Progenitor cell of endocrine pancreas (in vitro differentiated cells): Measurements from ENCODE around the gene DISP1. TPM values are rescaled to one million over a fixed set of nuclear protein-coding genes. Genes with fewer than 3 reads are reported as not detected.

ENCODE experiments used
- DNase-seq: peaks from one replicate; pipeline ENCODE4 v3.0.0; 2021; ENCODE audit warnings: low spot score; ENCODE audit not compliant: unreplicated experiment
- H3K27ac Mint-ChIP-seq: 2 replicates; pipeline ENCODE4 v1.8.0; 2021; ENCODE audit warnings: mild to moderate bottlenecking, moderate library complexity, mixed read lengths
- H3K27me3 Mint-ChIP-seq: 2 replicates; pipeline ENCODE4 v1.8.0; 2021; ENCODE audit warnings: mixed read lengths
- H3K36me3 Mint-ChIP-seq: 2 replicates; pipeline ENCODE4 v1.8.0; 2022; ENCODE audit warnings: mixed read lengths; ENCODE audit not compliant: insufficient read depth
- H3K4me1 Mint-ChIP-seq: 2 replicates; pipeline ENCODE4 v1.8.0; 2021; ENCODE audit warnings: low read depth, mixed read lengths
- H3K4me3 Mint-ChIP-seq: 2 replicates; pipeline ENCODE4 v1.8.0; 2021; ENCODE audit warnings: low read depth, mild to moderate bottlenecking, moderate library complexity, mixed read lengths
- H3K9me3 Mint-ChIP-seq: 2 replicates; pipeline ENCODE4 v1.8.0; 2021; ENCODE audit warnings: low read depth, mixed read lengths
- CTCF ChIP-seq: fragments of 200-600 bp; sonication (generic); IDR thresholded peaks from one replicate; pipeline ENCODE4 v1.5.0; 2021; ENCODE audit warnings: antibody characterized with exemption, mild to moderate bottlenecking; ENCODE audit not compliant: unreplicated experiment
- total RNA-seq: library from RNA; stranded (reverse); gene quantifications from 2 replicates; pipeline ENCODE4 v1.2.1, GENCODE V29; 2021

The DISP1 gene
- total RNA-seq, 1 donor from 2014 or later = 9.3 TPM

- H3K27me3 Mint-ChIP-seq = peaks cover 2% of the 10 kb centered on the region
- H3K4me3 Mint-ChIP-seq = no peak overlapping the region
- H3K36me3 Mint-ChIP-seq = peaks cover 4% of the 10 kb centered on the region
- H3K4me1 Mint-ChIP-seq = peaks cover 2% of the 10 kb centered on the region
- no peak overlapping the region for H3K27ac Mint-ChIP-seq
- peaks cover 9% of the 10 kb centered on the region for H3K9me3 Mint-ChIP-seq
- TF ChIP-seq CTCF = no peak
- DNase-seq = no peak
Measured at GRCh38 chr1:222772996-222773379, 41.9 kb upstream of the DISP1 start.

- no peak overlapping the region for H3K4me3 Mint-ChIP-seq
- no peak for DNase-seq
- peaks cover 2% of the 10 kb centered on the region for H3K27me3 Mint-ChIP-seq
- no peaks in the 10 kb centered on the region for H3K36me3 Mint-ChIP-seq
- H3K27ac Mint-ChIP-seq = no peak overlapping the region
- no peaks in the 10 kb centered on the region for H3K9me3 Mint-ChIP-seq
- TF ChIP-seq CTCF = no peak
- peaks cover 2% of the 10 kb centered on the region for H3K4me1 Mint-ChIP-seq
Measured at GRCh38 chr1:222777463-222777862, 37.4 kb upstream of the DISP1 start.

DNA sequence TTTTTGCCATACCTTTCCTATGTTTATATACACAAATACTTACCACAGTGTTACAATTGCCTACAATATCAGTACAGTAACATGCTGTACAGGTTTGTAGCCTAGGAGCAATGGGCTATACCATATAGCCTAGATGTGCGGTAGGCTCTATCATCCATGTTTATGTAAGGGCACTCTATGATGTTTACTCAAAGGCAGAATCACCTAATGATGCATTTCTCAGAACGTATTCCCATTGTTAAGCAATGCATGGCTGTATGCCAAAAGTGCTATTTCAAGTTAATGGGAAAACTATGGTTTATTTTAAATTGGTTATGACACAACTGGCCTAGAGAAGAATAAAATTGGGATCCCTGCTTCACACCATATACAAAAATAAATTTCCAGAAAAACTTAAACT lies 36.9 kb upstream of the DISP1 start:
- no peak for TF ChIP-seq CTCF
- Mint-ChIP-seq H3K4me1 (peaks cover 2% of the 10 kb centered on the region), H3K36me3 (no peaks in the 10 kb centered on the region), H3K27ac (no peak overlapping the region), H3K4me3 (no peak overlapping the region), H3K27me3 (peaks cover 2% of the 10 kb centered on the region), H3K9me3 (no peaks in the 10 kb centered on the region)
- no peak for DNase-seq

DNA sequence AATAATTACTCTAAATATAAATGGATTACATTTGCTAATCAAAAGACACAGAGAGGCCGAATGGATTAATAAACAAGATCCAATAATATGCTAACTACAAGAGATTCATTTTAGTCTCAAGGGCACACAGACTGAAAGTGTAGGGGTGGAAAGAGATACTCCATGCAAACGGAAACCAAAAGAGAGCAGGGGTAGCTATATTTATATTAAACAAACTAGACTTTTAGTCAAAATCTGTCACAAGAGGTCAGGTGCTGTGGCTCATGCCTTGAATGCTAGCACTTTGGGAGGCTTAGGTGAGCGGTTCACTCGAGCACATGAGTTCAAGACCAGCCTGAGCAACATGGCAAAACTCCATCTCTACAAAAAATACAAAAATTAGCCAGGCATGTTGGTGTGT lies 33.6 kb upstream of the DISP1 start:
- Mint-ChIP-seq H3K27me3 (peaks cover 21% of the 10 kb centered on the region), H3K4me3 (no peak overlapping the region), H3K27ac (no peak overlapping the region), H3K4me1 (peaks cover 4% of the 10 kb centered on the region), H3K9me3 (no peaks in the 10 kb centered on the region), H3K36me3 (no peaks in the 10 kb centered on the region)
- no peak for TF ChIP-seq CTCF
- DNase-seq = no peak

DNA sequence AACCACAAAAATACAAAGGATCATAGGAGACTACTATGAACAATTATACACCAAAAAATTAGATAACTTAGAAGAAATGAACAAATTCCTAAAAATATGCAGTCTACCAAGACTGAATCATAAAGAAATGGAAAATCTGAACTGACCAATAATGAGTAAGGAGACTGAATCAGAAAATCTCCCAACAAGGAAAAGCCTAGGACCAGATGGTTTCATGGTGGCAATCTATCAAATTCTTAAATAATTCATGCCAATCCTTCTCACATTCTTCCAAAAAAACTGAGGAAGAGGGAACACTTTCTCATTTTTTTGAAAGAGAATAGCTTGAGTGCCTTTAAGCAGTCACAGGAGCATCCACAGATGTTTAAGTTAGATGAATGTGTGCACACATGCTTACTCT lies 31.8 kb upstream of the DISP1 start:
- H3K27me3 Mint-ChIP-seq = peaks cover 25% of the 10 kb centered on the region
- no peak overlapping the region for H3K27ac Mint-ChIP-seq

More for the DNA sequence above, 31.8 kb upstream of the DISP1 start:
- no peak for TF ChIP-seq CTCF
- Mint-ChIP-seq H3K4me1 (peaks cover 4% of the 10 kb centered on the region), H3K9me3 (no peaks in the 10 kb centered on the region), H3K4me3 (no peak overlapping the region), H3K36me3 (no peaks in the 10 kb centered on the region)
- no peak for DNase-seq
